ENCODE results near the gene SSBP3. TPM values are rescaled to one million over a fixed set of nuclear protein-coding genes. Genes with fewer than 3 reads are reported as not detected.

SSBP3 gene
- total and polyA plus RNA-seq, 2 of the 13 experiments (the other 11 are each of a cell fraction or from before 2014, with no cell fraction given): 8.5 to 17.6 TPM

GRCh38 chr1:54314696-54315095, 91.5 kb downstream of the SSBP3 start (continued):
- TF ChIP-seq AKNA (CRISPR knock-in tag; IDR thresholded peaks at IDR 0.05; ENCODE audit: borderline replicate concordance) (no peak), TBL1XR1 (IDR thresholded peaks at IDR 0.05; ENCODE audit: borderline replicate concordance, low read length, partially characterized antibody) (no peak), EED (CRISPR knock-in tag; IDR thresholded peaks at IDR 0.05) (no peak), ZNF24 (IDR thresholded peaks at IDR 0.05) (no peak), HIC2 (CRISPR knock-in tag; IDR thresholded peaks at IDR 0.05; ENCODE audit: low read depth) (no peak), ATF4 (CRISPR knock-in tag; IDR thresholded peaks at IDR 0.05) (no peak), ZFP36 (IDR thresholded peaks at IDR 0.05; ENCODE audit: borderline replicate concordance, low read depth, low read length, partially characterized antibody) (no peak), IKZF1 (IDR thresholded peaks at IDR 0.05) (no peak), ATF6 (CRISPR knock-in tag; conservative IDR thresholded peaks at IDR 0.05) (no peak), ZNF598 (CRISPR knock-in tag; IDR thresholded peaks at IDR 0.05; ENCODE audit: borderline replicate concordance) (no peak), TBX3 (IDR thresholded peaks at IDR 0.05; ENCODE audit: borderline replicate concordance) (no peak)
